Right lobe of liver (tissue), 6 donors: Measurements from ENCODE around the gene YOD1. TPM values are rescaled to one million over a fixed set of nuclear protein-coding genes. Genes with fewer than 3 reads are reported as not detected.

Experiments
- ATAC-seq, 4 donors: fragments of 200-7000 bp; cut with Tn5 transposase; one replicate each; pipeline ENCODE4 v1.9.1; 2020; ENCODE audit warnings: mild to moderate bottlenecking in 4 of 4, moderate library complexity in 4 of 4
- DNase-seq, 3 donors: peaks; one replicate each; pipeline ENCODE4 v3.0.0-alpha.2; 2020
- H3K27ac ChIP-seq, 3 donors: fragments of 200-600 bp; one replicate each; pipeline ENCODE4 v1.8.0; 2022
- H3K27me3 ChIP-seq, 2 donors: fragments of 200-600 bp; one replicate each; pipeline ENCODE4 v1.8.0; 2022
- H3K36me3 ChIP-seq, 4 donors: fragments of 200-600 bp; sonication (generic) in 1 of 4; one replicate each; pipeline versions ENCODE4 v1.5.1 to v1.8.0; 2017 to 2022; ENCODE audit warnings: control low read depth in 1 of 4
- H3K4me1 ChIP-seq, 4 donors: fragments of 200-600 bp; sonication (generic) in 1 of 4; one replicate each; pipeline versions ENCODE4 v1.5.1 to v1.8.0; 2017 to 2022; ENCODE audit warnings: control low read depth in 1 of 4
- H3K4me3 ChIP-seq, 3 donors: fragments of 200-600 bp; one replicate each; pipeline ENCODE4 v1.8.0; 2022
- H3K9me3 ChIP-seq, 4 donors: fragments of 200-600 bp; sonication (generic) in 1 of 4; one replicate each; pipeline versions ENCODE4 v1.5.1 to v1.8.0; 2017 to 2022; ENCODE audit warnings: control low read depth in 1 of 4
- CTCF ChIP-seq, 4 donors: fragments of 200-600 bp in 3 of 4; fragments of 450-650 bp in 1 of 4; IDR thresholded peaks; one replicate each; pipeline versions ENCODE4 v1.5.1 to v1.8.0; 2016 to 2022; ENCODE audit warnings: antibody characterized with exemption in 4 of 4, mild to moderate bottlenecking in 2 of 4
- POLR2A ChIP-seq: fragments of 450-650 bp; IDR thresholded peaks from one replicate; pipeline ENCODE4 v1.6.1; 2017; ENCODE audit warnings: antibody characterized with exemption, mild to moderate bottlenecking
- WGBS: methylation state at CpG from one replicate; pipeline ENCODE4 v1.1.6; 2018; ENCODE audit warnings: low coverage, low lambda C conversion rate; ENCODE audit not compliant: insufficient coverage; ENCODE audit errors: missing lambda C conversion rate; 5-methylcytosine and 5-hydroxymethylcytosine counted together
- intact Hi-C, 2 donors: fragments of 100-400 bp; cut with DNase I; formaldehyde crosslinking; loops; one replicate each; pipeline versions ENCODE4 v1.11.2 to v1.14.1; 2022
- total RNA-seq, 6 experiments: library from RNA; depleted of rRNA in 2 of 6; stranded (reverse); fragments of >200 nt in 2 of 6; fragmentation: NEBNext Ultra II Directional in 3 of 6; extraction: Animal tissue kit (Norgen Biotek cat#: 25700) in 3 of 6; gene quantifications; one replicate each; pipeline versions ENCODE4 v1.1.0 to v1.2.4, GENCODE V29; 2016 to 2023
- donor health status: DM: no; HTN: yes; CAD: no.
- donor health status: DM: no; HTN: no; CAD: no.
- donor health status: DM: no; HTN: no; CAD: no.
- donor health status: DM: no; HTN: yes; CAD: no.
- donor health status: DM: no; HTN: yes; CAD: no.

YOD1 gene
- total RNA-seq, 6 experiments from 2014 or later: 3.0 to 4.8 (median 3.5) TPM

- intact Hi-C loops: no loop called here
- Histone ChIP-seq H3K36me3 (peaks cover 0 to 2% (median 0%) of the 10 kb centered on the region in 4 donors), H3K4me3 (no peak overlapping the region), H3K4me1 (peaks cover 0 to 12% (median under 1%) of the 10 kb centered on the region in 4 donors), H3K27me3 (no peaks in the 10 kb centered on the region), H3K27ac (no peak overlapping the region), H3K9me3 (no peaks in the 10 kb centered on the region)
- TF ChIP-seq CTCF (IDR thresholded peaks at IDR 0.05) (no peak), POLR2A (no peak)
- WGBS: 54% methylated on average over 4 of the region's 5 CpGs
- DNase-seq (no peak), ATAC-seq (no peak)
Measured at GRCh38 chr1:207076181-207076955, 25.4 kb upstream of the YOD1 start.

GRCh38 chr1:207073906-207074820 is 23.2 kb upstream of the YOD1 start:
- peaks cover 0 to 6% (median under 1%) of the 10 kb centered on the region in 4 donors for H3K36me3 ChIP-seq

GRCh38 chr1:207072233-207072632 is 21.2 kb upstream of the YOD1 start:
- Histone ChIP-seq H3K27me3 (no peaks in the 10 kb centered on the region), H3K36me3 (peaks cover 0 to 15% (median under 1%) of the 10 kb centered on the region in 4 donors), H3K9me3 (no peaks in the 10 kb centered on the region), H3K27ac (no peak overlapping the region), H3K4me3 (no peak overlapping the region), H3K4me1 (peaks cover 0 to 2% (median 0%) of the 10 kb centered on the region in 4 donors)
- no peak for ATAC-seq
- WGBS: 44% methylated on average over 6 of the region's 8 CpGs
- intact Hi-C loops: no loop called here
- DNase-seq: no peak
- TF ChIP-seq POLR2A (no peak), CTCF (IDR thresholded peaks at IDR 0.05) (no peak)

More at GRCh38 chr1:207073906-207074820, 23.2 kb upstream of the YOD1 start:
- intact Hi-C loops: no loop called here
- TF ChIP-seq POLR2A (no peak), CTCF (IDR thresholded peaks at IDR 0.05) (no peak)
- no peaks in the 10 kb centered on the region for H3K27me3 ChIP-seq
- peaks cover 0 to 11% (median 0%) of the 10 kb centered on the region in 4 donors for H3K4me1 ChIP-seq
- no peak overlapping the region for H3K27ac ChIP-seq
- DNase-seq (no peak), ATAC-seq (no peak)
- no peak overlapping the region for H3K4me3 ChIP-seq
- WGBS: 58% methylated on average over 4 of the region's 4 CpGs
- no peaks in the 10 kb centered on the region for H3K9me3 ChIP-seq

- ATAC-seq (no peak), DNase-seq (no peak)
- no peak overlapping the region for H3K4me3 ChIP-seq
- H3K27me3 ChIP-seq: no peaks in the 10 kb centered on the region
- 88% methylated on average over 6 of the region's 6 CpGs for WGBS
- TF ChIP-seq POLR2A (no peak), CTCF (IDR thresholded peaks at IDR 0.05) (no peak)
- H3K36me3 ChIP-seq: peaks cover 0 to 15% (median under 1%) of the 10 kb centered on the region in 4 donors
- intact Hi-C loops: no loop called here
- H3K9me3 ChIP-seq: no peaks in the 10 kb centered on the region
- no peak overlapping the region for H3K27ac ChIP-seq
- no peaks in the 10 kb centered on the region for H3K4me1 ChIP-seq
Measured at GRCh38 chr1:207071426-207071825, 20.4 kb upstream of the YOD1 start.
